Measurements from ENCODE around the gene VPS35. TPM values are rescaled to one million over a fixed set of nuclear protein-coding genes. Genes with fewer than 3 reads are reported as not detected.

The VPS35 gene
- total RNA-seq, 1 donor from 2014 or later: 102 TPM

DNA sequence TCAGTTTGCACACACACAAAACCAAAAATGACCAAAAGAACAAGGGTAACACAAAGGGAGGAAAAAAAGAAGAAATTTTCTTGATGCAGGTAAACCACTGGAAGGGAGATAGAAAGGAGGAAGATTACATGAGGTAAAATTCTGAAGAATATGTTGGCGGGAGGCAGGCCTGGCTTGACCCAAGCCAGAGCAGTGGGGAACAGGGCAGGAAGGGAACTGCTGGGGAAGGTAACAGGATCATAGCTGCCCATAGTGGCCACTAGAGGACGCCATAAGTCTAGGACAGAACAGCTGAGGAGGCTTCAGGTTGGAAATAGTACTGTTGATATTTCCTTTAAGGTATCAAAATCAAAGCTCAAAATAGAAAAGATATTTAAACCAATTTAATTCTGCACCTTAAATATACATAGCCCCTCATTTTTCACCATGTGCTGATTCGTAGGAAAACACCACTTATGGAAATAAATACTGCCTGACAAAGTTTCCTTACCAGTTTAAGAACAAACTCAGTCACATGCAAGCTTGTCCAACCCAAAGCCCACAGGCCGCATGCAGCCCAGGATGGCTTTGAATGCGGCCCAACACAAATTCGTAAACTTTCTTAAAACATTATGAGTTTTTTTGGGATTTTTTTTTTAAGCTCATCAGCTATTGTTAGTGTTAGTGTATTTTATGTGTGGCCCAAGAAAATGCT, 15.5 kb downstream of the VPS35 start:
- no peaks in the 10 kb centered on the region for H3K27me3 Mint-ChIP-seq (ENCODE audit: low read depth)
- no peak overlapping the region for H3K4me3 Mint-ChIP-seq
- peaks cover 15% of the 10 kb centered on the region for H3K36me3 Mint-ChIP-seq (ENCODE audit: low read depth)

DNA sequence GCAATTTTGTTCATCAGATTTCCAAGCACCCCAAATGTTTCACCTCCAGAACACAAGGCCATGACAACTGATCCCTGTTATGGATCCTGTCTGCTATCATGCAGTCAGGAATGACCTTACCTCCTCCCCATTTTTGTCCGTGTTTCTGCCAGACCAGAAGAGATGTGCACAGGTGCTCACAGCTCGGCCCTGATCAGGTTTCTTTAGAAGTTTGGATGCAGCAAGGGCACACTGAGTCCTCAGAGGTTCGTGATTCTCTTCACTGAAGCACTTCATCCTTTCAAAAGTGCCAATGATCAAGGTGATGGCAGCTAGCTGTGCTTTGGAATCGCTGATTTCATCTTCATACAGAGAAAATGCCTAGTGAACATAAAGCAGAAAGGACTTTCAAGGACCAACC, 26.9 kb downstream of the VPS35 start:
- no peaks in the 10 kb centered on the region for H3K9me3 Mint-ChIP-seq
- no peaks in the 10 kb centered on the region for H3K4me1 Mint-ChIP-seq
- H3K27ac Mint-ChIP-seq (ENCODE audit: unreplicated experiment): no peak overlapping the region
- TF ChIP-seq CTCF (conservative IDR thresholded peaks at IDR 0.05): no peak
- no peak overlapping the region for H3K4me3 Mint-ChIP-seq
- H3K27me3 Mint-ChIP-seq (ENCODE audit: low read depth): no peaks in the 10 kb centered on the region
- DNase-seq (ENCODE audit: low read depth, low spot score): no peak
- H3K36me3 Mint-ChIP-seq (ENCODE audit: low read depth): peaks cover 6% of the 10 kb centered on the region

More for the DNA sequence above, 15.5 kb downstream of the VPS35 start:
- peak; percentile 93 for TF ChIP-seq CTCF (conservative IDR thresholded peaks at IDR 0.05)
- H3K4me1 Mint-ChIP-seq: no peaks in the 10 kb centered on the region
- no peaks in the 10 kb centered on the region for H3K9me3 Mint-ChIP-seq
- DNase-seq (ENCODE audit: low read depth, low spot score): peak; percentile 39
- no peak overlapping the region for H3K27ac Mint-ChIP-seq (ENCODE audit: unreplicated experiment)

DNA sequence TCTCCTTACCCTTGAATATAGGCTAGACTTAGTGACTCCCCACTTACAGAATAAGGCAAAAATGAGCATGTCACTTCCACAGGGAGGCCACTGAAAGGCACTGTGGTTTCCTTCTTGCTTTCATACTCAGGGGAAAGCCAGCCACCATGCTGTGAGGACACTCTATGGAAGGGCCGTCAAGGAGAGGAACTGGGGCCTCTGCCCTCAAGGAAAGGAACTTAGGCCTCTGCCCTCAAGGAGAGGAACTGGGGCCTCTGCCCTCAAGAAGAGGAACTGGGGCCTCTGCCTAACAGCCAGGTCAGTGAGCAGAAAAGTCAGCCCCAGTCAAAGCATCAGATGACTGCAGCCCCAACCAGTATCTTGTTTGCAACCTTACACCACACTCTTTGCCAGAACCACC, 30.1 kb downstream of the VPS35 start:
- Mint-ChIP-seq H3K27ac (ENCODE audit: unreplicated experiment) (peak overlapping the region; percentile 6), H3K36me3 (ENCODE audit: low read depth) (peaks cover 17% of the 10 kb centered on the region), H3K4me1 (no peaks in the 10 kb centered on the region), H3K27me3 (ENCODE audit: low read depth) (no peaks in the 10 kb centered on the region), H3K4me3 (no peak overlapping the region), H3K9me3 (no peaks in the 10 kb centered on the region)
- no peak for TF ChIP-seq CTCF (conservative IDR thresholded peaks at IDR 0.05)
- no peak for DNase-seq (ENCODE audit: low read depth, low spot score)

- Mint-ChIP-seq H3K36me3 (ENCODE audit: low read depth) (peaks cover 19% of the 10 kb centered on the region), H3K4me1 (peaks cover 16% of the 10 kb centered on the region), H3K27ac (ENCODE audit: unreplicated experiment) (no peak overlapping the region), H3K9me3 (no peaks in the 10 kb centered on the region), H3K4me3 (no peak overlapping the region), H3K27me3 (ENCODE audit: low read depth) (no peaks in the 10 kb centered on the region)
- no peak for TF ChIP-seq CTCF (conservative IDR thresholded peaks at IDR 0.05)
- no peak for DNase-seq (ENCODE audit: low read depth, low spot score)
Measured at GRCh38 chr16:46651305-46651704, 37.7 kb downstream of the VPS35 start.

DNA sequence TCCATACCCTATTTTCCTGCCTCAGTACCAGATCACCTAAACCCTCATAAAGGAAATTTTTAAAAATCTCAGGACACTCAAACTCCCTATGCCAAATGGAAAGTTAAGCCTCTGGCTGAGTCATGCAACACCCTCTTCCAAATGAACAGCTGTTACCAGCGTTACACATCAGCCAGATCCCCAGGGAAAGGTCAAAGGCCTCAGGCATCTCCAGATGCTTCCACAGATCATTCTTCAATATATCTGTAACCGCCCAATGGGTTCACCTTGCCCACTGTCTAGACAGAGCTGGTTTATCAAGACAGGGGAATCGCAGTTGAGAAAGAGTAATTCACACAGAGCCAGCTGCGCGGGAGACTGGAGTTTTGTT, 38.7 kb downstream of the VPS35 start:
- no peaks in the 10 kb centered on the region for H3K9me3 Mint-ChIP-seq
- H3K4me3 Mint-ChIP-seq: no peak overlapping the region
- TF ChIP-seq CTCF (conservative IDR thresholded peaks at IDR 0.05): no peak
- H3K36me3 Mint-ChIP-seq (ENCODE audit: low read depth): peaks cover 13% of the 10 kb centered on the region
- peak overlapping the region; percentile 52 for H3K27ac Mint-ChIP-seq (ENCODE audit: unreplicated experiment)
- H3K27me3 Mint-ChIP-seq (ENCODE audit: low read depth): no peaks in the 10 kb centered on the region
- DNase-seq (ENCODE audit: low read depth, low spot score): no peak
- H3K4me1 Mint-ChIP-seq: peaks cover 16% of the 10 kb centered on the region

Measured in neural crest cell (in vitro differentiated cells).